CD4-positive, alpha-beta T cell (primary cell): ENCODE results near the gene WWC2. TPM values are rescaled to one million over a fixed set of nuclear protein-coding genes. Genes with fewer than 3 reads are reported as not detected.
A peak's percentile ranks its signal among the peaks of the same experiment; 100 is the strongest.

Experiments used
- ATAC-seq: fragments of 200-7000 bp; cut with Tn5 transposase; one replicate; pipeline ENCODE4 v1.10.0; 2022; ENCODE audit warnings: mild to moderate bottlenecking; ENCODE audit not compliant: poor library complexity
- CTCF ChIA-PET: fragments of 350-600 bp; sonication (Branson Sonifier 250); formaldehyde crosslinking; loops from one replicate; lab custom pipeline; 2021; ENCODE audit warnings: antibody characterized with exemption, inconsistent platforms; lab: Charles Lee
- POLR2A ChIA-PET: fragments of 350-600 bp; sonication (Branson Sonifier 250); formaldehyde crosslinking; loops from one replicate; lab custom pipeline; 2021; ENCODE audit warnings: antibody characterized with exemption, inconsistent platforms; lab: Charles Lee
- DNase-seq, 14 experiments: peaks; one replicate each; pipeline ENCODE4 v3.0.0-alpha.2; 2013 to 2020; ENCODE audit warnings: mixed read lengths in 2 of 14
- H3K27ac ChIP-seq, 2 donors: one replicate each; pipeline versions ENCODE4 v1.5.1 to v1.7.0; 2013; ENCODE audit warnings: low read length in 2 of 2, low read depth in 1 of 2, mild to moderate bottlenecking in 1 of 2
- H3K27me3 ChIP-seq, 2 experiments: 1 replicate in 1 of 2; 2 replicates in 1 of 2; pipeline versions ENCODE4 v1.6.1 to v1.7.0; 2013; ENCODE audit warnings: low read length in 2 of 2, control low read depth in 1 of 2, mild to moderate bottlenecking in 1 of 2, moderate library complexity in 1 of 2; ENCODE audit not compliant: insufficient read depth in 2 of 2, control insufficient read depth in 1 of 2
- H3K36me3 ChIP-seq: one replicate; pipeline ENCODE4 v1.6.1; 2013; ENCODE audit warnings: low read length, control low read depth; ENCODE audit not compliant: insufficient read depth
- H3K4me1 ChIP-seq: one replicate; pipeline ENCODE4 v1.6.1; 2013; ENCODE audit warnings: low read length, control low read depth; ENCODE audit not compliant: insufficient read depth
- H3K4me3 ChIP-seq: one replicate; pipeline ENCODE4 v1.5.1; 2013; ENCODE audit warnings: mild to moderate bottlenecking, low read length, moderate library complexity
- H3K9me3 ChIP-seq, 2 experiments: 1 replicate in 1 of 2; 2 replicates in 1 of 2; pipeline versions ENCODE4 v1.6.1 to v1.7.0; 2013; ENCODE audit warnings: low read length in 2 of 2, mild to moderate bottlenecking in 2 of 2, control low read depth in 1 of 2, moderate library complexity in 1 of 2; ENCODE audit not compliant: control insufficient read depth in 1 of 2, insufficient read depth in 1 of 2
- H3K27ac Mint-ChIP-seq: one replicate; pipeline ENCODE4 v1.8.0; 2020; ENCODE audit warnings: mixed read lengths
- H3K27me3 Mint-ChIP-seq: one replicate; pipeline ENCODE4 v1.8.0; 2021; ENCODE audit warnings: mixed read lengths
- H3K36me3 Mint-ChIP-seq: one replicate; pipeline ENCODE4 v1.8.0; 2021; ENCODE audit warnings: low read depth, mixed read lengths
- H3K4me1 Mint-ChIP-seq: one replicate; pipeline ENCODE4 v1.8.0; 2021; ENCODE audit warnings: low read depth, mixed read lengths
- H3K4me3 Mint-ChIP-seq: one replicate; pipeline ENCODE4 v1.8.0; 2020; ENCODE audit warnings: mild to moderate bottlenecking, mixed read lengths
- H3K9me3 Mint-ChIP-seq: one replicate; pipeline ENCODE4 v1.8.0; 2020; ENCODE audit warnings: mixed read lengths
- CTCF ChIP-seq: fragments of 200-600 bp; IDR thresholded peaks from one replicate; pipeline ENCODE4 v1.8.0; 2022; ENCODE audit warnings: antibody characterized with exemption, mild to moderate bottlenecking
- intact Hi-C, 2 experiments: fragments of 100-400 bp; cut with DNase I in 1 of 2; cut with micrococcal nuclease in 1 of 2; formaldehyde crosslinking; loops; one replicate each; pipeline versions ENCODE4 v1.15.1 to v1.9.0; 2023 to 2025; cut with DNase I, micrococcal nuclease
- total RNA-seq, 174 experiments: library from RNA in 2 of 174; stranded (reverse) in 2 of 174; gene quantifications; one replicate each; pipeline ENCODE4 v1.2.3 and lab custom pipeline; 2021 to 2026

WWC2 gene
- total RNA-seq, 2 experiments from 2014 or later: 4.1 to 4.9 TPM

DNA sequence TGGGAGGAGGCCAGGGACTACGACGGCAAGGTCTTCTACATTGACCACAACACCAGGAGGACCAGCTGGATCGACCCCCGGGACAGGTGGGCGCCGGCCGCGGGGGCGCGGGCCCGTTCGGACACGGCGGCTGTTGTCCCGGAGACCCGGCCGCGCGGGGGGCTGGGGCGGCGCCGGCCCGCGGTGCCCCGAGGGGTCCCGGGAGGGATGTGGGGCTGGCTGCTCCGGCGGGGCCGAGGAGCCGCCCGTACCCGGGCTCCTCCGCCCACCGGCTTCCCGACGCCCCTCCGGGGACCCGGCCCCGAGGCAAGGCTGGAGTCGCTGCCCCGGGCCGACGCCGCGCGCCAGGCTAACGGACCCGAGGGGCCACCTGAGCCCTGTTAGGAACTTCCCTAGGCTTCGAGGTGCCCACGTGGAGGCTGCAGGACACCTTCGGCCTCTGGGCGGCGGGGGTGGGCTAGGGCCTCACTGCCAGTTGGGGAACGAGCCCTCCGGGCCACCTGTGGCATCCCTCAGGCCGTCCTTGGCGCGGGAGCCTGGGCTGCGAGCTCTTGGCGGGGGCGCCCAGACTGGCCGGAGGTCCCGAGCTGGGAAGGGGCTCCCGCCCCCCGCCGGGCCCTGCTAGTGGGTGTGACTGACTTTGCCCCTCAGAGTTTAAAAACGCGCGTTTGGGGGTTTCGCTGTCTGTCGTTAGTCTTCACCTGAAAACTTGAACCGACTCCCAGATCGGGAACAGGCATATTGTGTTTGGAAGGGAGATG lies 660 bp downstream of the WWC2 start:
- no peak for TF ChIP-seq CTCF
- Mint-ChIP-seq H3K27me3 (peaks cover 29% of the 10 kb centered on the region), H3K36me3 (no peaks in the 10 kb centered on the region), H3K9me3 (no peaks in the 10 kb centered on the region), H3K4me3 (peak overlapping the region; percentile 87), H3K4me1 (peaks cover 31% of the 10 kb centered on the region), H3K27ac (no peak overlapping the region)
- H3K9me3 ChIP-seq: peaks cover 0 to 9% of the 10 kb centered on the region in 2 experiments
- H3K27ac ChIP-seq: no peak overlapping the region
- DNase-seq (peak in 10 of 14 experiments; percentile 0 to 35 (median 5)), ATAC-seq (no peak)
- H3K4me1 ChIP-seq: peaks cover 19% of the 10 kb centered on the region
- ChIA-PET CTCF (no interaction called here), POLR2A (no interaction called here)
- H3K36me3 ChIP-seq: no peaks in the 10 kb centered on the region
- intact Hi-C loops: no loop called here
- H3K27me3 ChIP-seq: peaks cover 8 to 31% of the 10 kb centered on the region in 2 experiments
- H3K4me3 ChIP-seq: peak overlapping the region; percentile 75

DNA sequence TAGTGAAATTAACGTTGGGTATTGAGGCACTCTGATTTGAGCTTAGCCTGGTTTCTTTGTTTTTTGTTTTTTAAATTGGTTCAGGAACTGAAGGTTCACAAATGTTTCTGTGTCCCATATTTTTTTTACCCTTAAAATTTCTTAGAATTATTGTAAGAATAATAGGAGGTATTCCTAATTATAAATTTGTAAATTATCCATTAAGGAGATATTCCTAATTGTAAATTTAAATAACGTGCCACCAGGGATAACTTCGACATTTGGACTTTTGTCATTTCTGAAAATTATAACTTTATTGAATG lies 1.2 kb downstream of the WWC2 start:
- H3K4me3 ChIP-seq: peak overlapping the region; percentile 75
- DNase-seq: no peak
- peaks cover 10 to 31% of the 10 kb centered on the region in 2 experiments for H3K27me3 ChIP-seq
- H3K27ac ChIP-seq: no peak overlapping the region
- H3K9me3 Mint-ChIP-seq: no peaks in the 10 kb centered on the region
- no peak for ATAC-seq
- no peaks in the 10 kb centered on the region for H3K36me3 Mint-ChIP-seq
- H3K4me1 ChIP-seq: peaks cover 19% of the 10 kb centered on the region
- intact Hi-C loops: no loop called here
- H3K27me3 Mint-ChIP-seq: peaks cover 29% of the 10 kb centered on the region
- H3K9me3 ChIP-seq: peaks cover 0 to 9% of the 10 kb centered on the region in 2 experiments
- CTCF ChIA-PET: no interaction called here
- no peaks in the 10 kb centered on the region for H3K36me3 ChIP-seq
- no peak overlapping the region for H3K27ac Mint-ChIP-seq
- H3K4me1 Mint-ChIP-seq: peaks cover 28% of the 10 kb centered on the region
- no peak for TF ChIP-seq CTCF
- H3K4me3 Mint-ChIP-seq: peak overlapping the region; percentile 87
- POLR2A ChIA-PET: no interaction called here

DNA sequence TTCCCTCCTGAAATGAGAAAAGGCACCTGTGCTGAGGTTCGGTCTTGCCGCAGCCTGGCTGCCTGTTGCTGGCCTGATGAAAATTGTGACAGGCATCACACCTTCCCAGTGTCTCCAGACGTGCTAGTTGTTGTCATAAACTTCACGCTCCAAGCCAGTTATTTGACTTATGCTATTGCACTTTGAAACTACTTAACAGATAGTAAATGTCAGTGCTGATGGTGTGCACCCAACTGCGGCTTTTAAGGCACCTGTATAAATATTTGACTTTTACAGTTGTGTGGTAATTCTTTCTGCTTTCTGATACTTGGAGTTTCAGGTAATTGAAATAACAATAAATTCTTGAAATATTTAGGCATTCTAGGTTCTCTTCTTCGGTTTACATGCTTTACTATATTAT lies 1.8 kb downstream of the WWC2 start:
- Mint-ChIP-seq H3K27ac (no peak overlapping the region), H3K27me3 (peaks cover 29% of the 10 kb centered on the region), H3K9me3 (no peaks in the 10 kb centered on the region), H3K36me3 (no peaks in the 10 kb centered on the region), H3K4me3 (peak overlapping the region; percentile 87), H3K4me1 (peaks cover 24% of the 10 kb centered on the region)
- Histone ChIP-seq H3K27me3 (peaks cover 13 to 31% of the 10 kb centered on the region in 2 experiments), H3K36me3 (no peaks in the 10 kb centered on the region), H3K4me1 (peaks cover 19% of the 10 kb centered on the region), H3K9me3 (peaks cover 0 to 9% of the 10 kb centered on the region in 2 experiments), H3K4me3 (no peak overlapping the region), H3K27ac (no peak overlapping the region)
- intact Hi-C loops: no loop called here
- ATAC-seq (no peak), DNase-seq (no peak)
- no peak for TF ChIP-seq CTCF
- CTCF ChIA-PET: no interaction called here
- POLR2A ChIA-PET: no interaction called here
